CD1c-positive myeloid dendritic cell (primary cell): ENCODE data around the gene FAM114A1.
"Not testable (repeated sequence)": the region's sequence is repeated elsewhere in the genome, so short reads cannot be mapped to it uniquely, and the experiment has no call there.

Experiments
- DNase-seq: peaks from one replicate; pipeline ENCODE4 v3.0.0-alpha.2; 2016; ENCODE audit errors: extremely low spot score

The FAM114A1 gene

DNA sequence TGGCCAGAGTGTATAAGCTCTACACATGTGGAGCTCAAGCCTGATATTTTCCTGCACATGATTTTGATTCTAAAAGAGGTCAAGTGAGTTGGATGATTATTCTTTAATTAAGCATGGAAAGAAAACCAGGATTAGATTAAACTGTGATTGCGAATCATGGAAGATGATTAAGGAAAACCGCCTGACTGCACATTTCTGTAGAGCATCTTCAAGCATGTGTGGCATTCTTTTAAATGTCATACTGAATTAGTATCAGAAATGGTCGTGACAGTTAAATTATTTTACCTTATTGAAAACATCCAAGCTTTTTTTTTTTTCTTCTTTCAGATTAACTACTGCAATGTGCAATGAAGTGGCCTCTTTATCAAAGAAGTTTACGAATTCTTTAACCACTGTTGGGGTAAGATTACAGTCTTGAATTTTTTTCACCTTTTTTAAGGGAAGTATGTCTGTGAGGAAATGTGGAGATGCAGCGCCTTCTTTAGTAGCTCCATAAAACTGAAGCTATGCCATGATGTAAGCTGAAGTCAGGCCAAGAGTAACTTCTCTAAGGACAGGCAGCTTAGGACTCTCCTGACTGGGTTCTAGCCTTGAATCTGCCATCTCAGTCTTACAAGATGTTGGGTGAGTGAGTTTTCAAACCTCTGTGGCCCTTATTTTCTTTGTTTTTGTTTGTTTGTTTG lies 67.9 kb downstream of the FAM114A1 start:
- DNase-seq, result no peak

DNA sequence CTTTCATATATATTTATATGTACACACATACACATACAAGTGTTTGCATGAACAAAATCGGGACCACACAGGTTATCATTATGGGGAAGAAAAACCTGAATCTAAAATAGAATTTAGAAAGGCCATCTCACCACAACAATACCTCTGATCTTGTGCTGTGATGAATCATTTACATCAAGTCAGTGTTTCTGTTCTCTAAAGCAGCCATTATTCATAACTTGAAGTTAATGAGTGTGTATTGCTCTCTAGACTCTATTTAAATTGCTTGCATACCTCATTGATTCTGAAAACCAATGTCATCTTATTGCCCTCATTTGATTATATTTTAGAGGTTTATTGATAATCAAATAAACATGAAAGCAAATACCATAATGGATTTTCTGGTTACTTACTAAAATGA lies 71.6 kb downstream of the FAM114A1 start:
- DNase-seq, result no peak

DNA sequence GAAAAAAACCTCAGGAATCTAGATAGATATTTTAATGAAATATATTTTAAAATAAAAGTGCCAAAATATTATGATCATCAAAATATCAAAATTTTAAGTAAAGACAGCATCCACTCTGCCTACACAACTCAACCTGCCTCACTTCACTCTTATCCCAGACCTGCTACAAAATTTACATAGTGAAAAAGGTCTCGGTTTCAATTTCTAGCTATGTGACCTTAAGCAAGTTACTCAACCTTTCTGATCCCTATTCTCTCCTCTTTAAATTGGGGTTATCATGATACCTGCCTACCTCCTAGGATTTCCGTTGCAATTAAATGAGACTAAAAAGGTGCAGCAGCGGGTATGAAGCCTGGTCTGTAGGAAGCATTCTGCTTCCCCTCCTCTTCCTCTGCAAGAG lies 72.9 kb downstream of the FAM114A1 start:
- no peak for DNase-seq

DNA sequence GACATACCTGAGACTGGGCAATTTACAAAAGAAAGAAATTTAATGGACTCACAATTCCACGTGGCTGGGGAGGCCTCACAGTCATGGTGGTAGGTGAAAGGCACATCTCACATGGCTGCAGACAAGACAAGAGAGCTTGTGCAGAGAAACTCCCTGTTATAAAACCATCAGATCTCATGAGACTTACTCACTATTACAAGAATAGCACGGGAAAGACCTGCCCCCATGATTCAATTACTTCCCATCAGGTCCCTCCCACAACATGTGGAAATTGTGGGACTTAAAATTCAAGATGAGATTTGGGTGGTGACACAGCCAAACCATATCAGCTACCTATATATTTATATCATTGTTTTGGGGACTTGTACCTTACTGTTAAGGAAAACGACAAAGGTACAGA lies 74.3 kb downstream of the FAM114A1 start:
- DNase-seq, result not testable (repeated sequence)

DNA sequence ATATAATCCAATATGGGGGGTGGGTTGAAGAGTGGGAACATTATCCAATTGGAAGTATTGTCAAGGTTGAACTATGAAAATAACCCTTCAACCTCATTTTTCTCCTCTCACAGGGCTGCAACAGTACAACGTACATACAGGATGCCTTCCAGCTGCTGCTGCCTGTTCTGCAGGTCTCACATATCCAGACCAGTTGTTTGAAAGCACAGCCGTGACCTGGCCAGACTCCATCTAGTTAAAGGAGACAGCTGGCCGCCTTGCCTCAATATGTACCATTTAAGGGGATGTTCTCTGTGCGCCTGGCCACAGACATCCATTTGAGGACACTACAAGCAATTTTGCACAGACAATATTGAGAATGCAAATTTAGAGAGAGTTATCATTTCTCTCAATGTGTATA lies 75.7 kb downstream of the FAM114A1 start:
- DNase-seq, result no peak

DNA sequence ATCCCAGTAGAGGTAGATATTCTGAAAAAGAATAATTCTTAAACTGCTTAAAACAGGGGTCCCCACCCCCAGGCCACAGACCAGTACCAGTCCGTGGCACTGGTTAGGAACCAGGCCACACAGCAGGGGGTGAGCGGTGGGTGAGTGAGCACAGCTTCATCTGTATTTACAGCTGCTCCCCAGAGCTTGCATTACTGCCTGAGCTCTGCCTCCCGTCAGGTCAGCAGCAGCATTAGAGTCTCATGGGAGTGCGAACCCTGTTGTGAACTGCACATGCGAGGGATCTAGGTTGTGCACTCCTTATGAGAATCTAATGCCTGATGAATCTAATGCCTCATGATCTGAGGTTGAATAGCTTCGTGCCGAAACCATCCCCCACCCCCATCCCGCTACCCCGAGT lies 76.8 kb downstream of the FAM114A1 start:
- no peak for DNase-seq

DNA sequence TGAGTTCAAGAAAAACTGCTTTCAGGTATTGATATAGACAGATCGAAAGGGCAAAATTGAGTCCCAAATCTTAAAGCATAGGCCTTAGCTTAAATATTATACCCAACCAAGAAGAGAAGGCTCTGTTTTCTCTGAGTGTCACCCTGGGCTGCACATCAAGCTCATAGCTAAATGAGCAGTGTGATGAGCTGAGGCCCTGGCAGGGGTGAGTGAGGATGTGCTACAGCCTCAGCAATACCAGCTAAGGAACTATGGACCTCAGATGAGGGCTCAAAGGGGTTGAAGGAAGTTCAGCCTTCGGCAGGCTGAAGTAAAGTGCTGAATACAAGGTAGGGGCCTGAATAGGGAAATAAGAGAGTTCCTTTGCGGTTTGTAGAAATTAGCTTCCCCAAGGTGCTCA lies 79.3 kb downstream of the FAM114A1 start:
- no peak for DNase-seq

DNA sequence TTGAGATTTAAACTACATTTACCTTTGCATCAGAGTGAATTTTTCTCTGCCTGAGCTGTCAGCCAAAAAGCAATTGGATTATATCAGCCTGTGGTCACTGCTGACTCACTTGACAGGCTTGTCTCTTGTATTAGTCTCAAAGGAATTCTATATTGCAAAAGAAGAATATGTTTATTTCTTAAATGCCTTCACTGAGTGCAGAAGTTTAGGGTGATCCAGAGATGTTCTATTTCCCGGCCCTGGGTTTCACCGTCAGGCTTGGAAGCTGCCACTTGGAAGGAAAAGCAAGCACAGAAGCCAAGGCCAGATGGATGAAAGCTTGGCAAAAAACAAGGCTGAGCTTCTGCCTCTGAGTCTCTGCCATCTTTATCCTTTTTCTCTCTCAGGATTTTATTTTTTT lies 80.9 kb downstream of the FAM114A1 start:
- DNase-seq, result no peak

DNA sequence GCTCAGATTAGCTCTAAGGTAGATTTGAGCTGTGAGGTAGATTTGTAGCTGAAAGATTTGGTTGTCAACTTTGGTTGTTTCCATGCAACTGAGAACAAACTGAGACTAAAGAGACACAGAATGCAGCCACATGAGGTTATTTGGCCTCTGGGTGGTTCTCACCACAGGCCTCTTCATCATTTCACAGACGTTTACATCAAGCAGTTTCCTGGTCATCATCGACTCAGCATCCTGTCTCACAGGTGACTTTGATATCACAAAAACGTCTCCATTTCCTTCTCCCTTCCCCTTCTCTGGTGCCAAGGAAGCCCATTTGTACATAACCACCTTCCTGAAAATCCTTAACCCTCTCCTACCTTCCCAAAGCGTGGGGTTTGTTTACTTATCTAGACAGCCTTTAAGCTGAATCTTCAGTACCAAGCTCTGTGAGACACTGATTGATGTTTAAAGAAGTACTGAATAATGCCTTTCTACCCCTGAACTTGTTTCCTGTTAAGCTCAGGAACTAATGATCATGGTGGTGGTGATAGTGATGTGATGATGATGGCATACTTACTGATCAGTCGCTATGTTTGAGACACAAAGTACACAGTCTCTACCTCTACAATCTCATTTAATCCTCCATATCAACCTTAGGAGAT lies 81.9 kb downstream of the FAM114A1 start:
- no peak for DNase-seq

DNA sequence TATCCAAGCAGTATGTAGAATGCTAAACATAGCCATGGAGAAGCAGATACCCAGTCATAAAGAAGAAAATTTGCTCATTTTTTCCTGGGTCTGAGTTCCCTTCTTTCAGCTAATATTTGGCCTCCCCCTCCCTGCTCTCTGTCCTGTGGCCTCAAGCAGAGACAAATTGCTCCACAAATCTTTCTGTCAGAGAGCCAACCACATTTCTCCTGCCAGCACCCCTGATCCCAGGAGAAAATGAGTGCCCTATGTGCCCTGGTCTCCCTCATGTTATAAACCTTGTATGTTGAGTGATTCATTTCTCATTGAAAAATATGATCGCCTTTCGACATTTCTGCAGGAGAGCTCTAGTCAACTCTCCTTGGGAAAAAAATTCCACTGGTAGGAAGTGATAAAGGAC lies 82.6 kb downstream of the FAM114A1 start:
- DNase-seq, result no peak

DNA sequence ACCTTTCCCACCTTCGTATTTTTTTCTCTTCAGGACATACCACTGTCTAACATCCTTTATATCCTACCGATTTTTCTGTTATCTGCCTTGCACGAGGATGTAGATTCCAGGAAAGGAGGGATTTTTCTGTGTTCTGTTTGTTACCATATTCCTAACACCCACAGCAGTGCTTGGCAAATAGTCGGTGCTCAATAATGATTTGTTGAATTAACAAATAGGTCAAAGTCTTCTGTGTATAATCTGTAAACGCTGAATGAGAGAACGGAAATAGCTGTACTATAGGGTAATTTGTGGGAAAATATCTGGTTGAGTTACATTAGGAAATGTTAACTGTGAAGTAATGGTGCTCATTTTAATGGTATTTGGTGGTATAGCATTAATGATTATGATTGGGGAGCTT lies 83.1 kb downstream of the FAM114A1 start:
- no peak for DNase-seq

DNA sequence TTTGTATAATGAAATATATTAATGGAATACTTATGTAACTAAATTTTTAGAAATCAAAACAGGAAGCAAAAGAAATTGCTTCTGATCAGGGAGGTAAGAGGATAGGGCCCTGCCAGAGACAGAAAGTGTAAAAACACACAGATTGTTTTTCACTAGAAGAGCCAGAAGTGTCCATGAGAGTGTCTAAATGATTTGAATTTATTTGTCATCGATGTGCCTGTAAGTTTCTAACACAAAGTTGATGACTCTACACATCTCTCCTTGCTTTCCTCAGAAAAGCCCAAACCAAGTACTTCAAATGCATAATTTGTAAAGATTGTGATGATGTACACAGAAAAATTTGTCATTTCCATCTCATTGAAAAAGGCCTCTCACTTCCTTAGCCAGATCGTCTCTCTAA lies 84.0 kb downstream of the FAM114A1 start:
- no peak for DNase-seq

DNA sequence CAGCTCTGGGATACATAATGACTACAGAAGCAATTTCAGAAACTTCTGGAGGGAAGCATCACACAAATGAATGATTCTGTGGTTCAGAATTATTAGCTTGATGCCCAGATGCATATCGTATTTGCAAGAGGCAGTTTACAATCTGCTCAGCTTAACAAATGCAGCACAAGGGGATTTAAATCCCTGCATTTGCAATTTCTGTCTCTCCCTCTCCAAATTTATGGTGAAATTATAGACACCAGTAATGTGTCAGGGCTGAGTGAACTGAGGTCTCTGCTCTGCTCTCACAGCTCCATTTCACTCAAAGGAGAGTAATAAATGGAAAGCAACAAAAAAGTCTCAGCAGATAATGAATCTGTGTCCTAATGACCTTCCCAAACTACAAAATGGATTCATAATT lies 84.4 kb downstream of the FAM114A1 start:
- DNase-seq, result no peak

DNA sequence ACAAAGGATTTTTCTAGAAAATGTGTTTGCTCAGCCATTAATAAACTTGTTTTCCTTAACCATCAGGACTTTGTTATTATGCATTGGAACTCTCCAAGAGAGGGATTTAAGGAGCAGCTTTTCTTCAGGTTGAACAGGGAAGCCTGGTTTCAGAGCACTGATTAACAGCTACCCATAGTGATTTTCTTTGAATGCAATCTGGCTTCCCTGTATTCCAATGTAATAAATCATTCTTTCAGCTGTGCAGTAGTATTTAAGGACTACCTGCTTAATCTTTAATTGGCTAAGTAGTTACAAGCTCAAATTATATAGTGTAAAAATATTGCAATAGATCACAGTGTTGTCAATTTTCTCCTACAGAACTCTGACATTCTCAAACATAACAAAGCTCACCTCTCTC lies 87.1 kb downstream of the FAM114A1 start:
- DNase-seq, result no peak

DNA sequence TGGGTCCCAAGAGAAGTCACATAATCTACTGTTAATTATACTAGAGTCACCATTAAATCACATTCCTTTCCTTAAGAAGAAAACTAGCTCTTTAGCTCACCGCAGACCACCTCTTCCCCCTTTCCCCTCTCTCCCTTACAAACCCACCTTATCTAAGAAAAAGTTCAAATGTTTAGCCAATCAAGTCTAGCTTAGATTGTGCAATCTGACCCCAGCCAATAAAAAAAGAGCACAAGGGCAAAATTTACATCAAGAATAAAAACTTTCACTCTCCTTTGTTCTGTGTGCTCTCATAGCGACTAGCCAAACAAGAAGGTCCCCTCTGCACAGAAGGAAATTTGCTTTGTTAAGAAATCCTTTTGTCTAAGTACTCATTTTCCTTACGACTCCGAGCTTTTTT lies 88.4 kb downstream of the FAM114A1 start:
- no peak for DNase-seq

DNA sequence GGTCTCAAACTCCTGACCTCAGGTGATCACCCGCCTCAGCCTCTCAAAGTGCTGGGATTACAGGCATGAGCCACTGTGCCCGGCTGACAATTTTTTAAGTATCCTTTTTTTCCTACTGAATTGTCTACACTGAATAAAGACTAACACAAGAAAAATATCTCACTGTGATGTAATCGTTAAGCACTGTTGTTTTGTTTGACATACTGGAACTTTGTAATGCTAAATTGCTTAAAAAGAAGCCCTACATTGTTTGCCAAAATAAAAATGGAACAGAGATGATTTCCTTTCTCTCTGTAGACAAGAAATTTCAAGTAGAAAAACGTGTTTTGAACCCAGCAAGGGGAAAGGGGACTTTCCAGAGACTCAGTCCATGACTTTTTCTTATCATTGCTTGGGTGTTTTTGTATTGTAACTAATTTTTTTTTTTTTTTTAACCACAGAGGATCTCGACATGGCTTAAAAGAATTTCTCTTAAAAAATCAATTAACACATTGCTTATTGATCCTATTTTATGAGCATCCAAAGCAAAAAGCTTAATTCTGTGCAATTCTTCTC lies 89.7 kb downstream of the FAM114A1 start:
- no peak for DNase-seq

DNA sequence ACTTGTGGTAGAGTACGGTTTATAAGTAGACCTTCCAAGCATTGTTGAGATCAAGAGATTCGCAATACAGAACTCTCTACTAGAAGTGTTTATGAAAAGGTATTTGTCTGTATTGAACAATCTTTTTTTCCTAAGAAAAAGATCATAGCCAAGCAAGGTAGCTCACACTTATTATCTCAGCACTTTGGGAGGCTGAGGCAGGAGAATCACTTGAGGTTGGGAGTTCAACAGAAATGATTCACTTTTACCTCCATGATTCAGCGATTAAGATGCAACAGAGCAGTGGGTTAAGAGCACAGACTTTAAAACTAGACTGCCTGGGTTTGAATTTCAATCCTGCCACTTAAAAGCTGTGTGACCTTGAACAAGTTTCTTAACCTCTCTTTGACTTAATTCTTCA lies 90.3 kb downstream of the FAM114A1 start:
- no peak for DNase-seq

DNA sequence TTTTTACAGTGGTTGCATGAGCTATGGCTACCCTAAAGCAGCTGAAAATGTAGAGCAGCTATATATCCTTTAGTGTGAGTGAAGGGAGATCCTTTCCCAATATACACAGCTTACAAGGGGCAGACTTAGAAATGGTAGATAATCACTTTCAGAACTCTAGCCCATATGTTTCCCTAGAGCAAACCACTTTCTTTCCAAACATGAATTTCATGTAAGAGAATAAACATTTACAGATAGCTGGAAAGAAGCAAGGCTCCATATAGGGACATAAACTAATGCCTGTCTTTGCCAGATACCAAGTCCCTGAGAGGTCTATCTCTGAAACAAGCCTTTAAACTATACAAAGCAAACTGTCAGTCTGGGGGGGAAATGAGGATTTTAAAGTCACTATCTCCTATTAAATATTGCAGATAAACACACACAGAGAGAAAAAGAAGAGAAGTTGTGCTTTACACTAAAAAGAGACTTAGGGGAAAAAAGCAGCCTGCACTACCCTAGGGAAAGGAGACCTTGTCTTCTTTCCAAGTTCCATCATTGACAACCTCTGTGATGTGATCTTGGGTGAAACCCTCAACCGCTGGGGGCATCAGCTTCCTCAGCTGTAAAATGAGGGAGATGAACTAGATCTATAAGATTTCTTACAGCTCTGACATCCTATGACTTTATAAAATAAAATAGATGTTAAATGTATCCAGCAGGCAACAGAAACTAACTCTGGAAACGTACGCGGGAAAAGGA lies 91.0 kb downstream of the FAM114A1 start:
- DNase-seq, result no peak

DNA sequence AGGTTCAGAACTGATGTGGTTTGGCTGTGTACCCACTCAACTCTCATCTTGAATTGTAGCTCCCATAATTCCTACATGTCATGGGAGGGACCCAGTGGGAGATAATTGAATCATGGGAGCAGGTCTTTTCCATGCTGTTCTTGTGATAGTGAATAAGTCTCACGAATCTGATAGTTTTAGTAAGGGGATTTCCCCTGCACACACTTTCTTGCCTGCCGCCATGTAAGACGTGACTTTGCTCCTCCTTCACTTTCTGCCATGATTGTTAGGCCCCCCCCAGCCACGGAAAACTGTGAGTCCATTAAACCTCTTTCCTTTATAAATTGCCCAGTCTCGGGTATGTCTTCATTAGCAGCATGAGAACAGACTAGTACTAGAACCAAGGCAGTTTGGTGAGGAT lies 91.6 kb downstream of the FAM114A1 start:
- not testable (repeated sequence) for DNase-seq

DNA sequence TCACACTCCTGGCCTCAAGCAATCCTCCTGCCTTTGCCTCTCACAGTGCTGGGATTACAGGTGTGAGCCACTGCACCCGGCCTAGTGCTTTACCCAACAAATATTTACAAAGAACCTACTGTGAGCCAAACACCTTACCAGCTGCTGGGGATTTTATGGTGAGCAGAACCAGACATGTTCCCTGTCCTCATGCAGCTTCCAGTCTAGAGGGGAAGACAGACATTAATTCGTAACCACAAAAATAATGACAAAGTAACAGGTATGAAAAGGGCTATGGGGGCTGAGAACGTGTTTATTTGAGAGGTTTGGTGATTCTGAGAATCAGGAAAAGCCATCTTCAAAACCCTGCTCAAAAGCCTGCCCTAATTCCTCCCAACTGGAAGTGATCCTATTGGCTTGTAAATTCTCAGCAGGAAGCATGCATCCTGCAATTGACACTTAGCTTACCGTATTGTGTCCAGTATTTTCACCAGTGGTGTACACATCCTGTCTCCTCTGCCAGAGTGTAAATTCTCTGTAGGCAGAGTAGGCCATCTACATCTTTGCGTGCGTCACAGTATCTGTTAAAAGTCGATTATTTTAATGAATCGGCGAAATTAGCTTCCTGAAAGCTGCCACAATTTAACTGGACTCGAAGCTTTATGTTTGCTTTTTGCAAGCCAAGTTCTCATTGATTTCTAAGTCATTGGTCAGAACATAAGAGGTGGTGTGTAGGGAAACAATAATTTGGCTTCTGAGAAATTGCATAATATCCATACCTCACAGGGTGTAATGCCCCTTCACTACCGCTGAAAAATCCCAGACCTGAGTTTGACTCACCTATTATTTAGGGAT lies 97.6 kb downstream of the FAM114A1 start:
- no peak for DNase-seq

DNA sequence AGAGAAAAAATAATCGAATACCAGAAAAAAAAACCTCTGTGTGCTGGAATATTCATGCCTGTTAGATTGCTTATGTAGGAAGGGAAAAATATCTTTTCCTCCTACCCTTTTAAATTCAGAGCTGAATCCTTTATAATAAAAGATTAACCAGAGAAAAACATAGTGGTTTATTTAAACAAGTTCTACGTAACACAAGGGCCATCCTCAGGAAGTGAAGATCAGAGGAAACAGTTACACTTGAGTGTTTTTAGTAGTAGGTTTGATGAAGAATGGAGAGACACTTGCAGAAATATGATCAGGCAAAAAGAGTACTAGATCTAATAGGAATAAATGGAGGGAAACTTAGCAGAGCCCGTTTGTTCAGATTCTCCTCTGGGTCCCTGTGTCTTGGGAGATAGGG lies 98.3 kb downstream of the FAM114A1 start:
- DNase-seq, result no peak
